GM19463 (cell line): ENCODE results near the gene ZBTB8OS.
"Not testable (repeated sequence)": the region's sequence is repeated elsewhere in the genome, so short reads cannot be mapped to it uniquely, and the experiment has no call there.

ENCODE experiments used
- ATAC-seq: cut with Tn5 transposase; IDR thresholded peaks from one replicate; pipeline ENCODE4 v1.9.1; 2021; ENCODE audit warnings: mild to moderate bottlenecking, moderate library complexity; ENCODE audit not compliant: unreplicated experiment

The ZBTB8OS gene

DNA sequence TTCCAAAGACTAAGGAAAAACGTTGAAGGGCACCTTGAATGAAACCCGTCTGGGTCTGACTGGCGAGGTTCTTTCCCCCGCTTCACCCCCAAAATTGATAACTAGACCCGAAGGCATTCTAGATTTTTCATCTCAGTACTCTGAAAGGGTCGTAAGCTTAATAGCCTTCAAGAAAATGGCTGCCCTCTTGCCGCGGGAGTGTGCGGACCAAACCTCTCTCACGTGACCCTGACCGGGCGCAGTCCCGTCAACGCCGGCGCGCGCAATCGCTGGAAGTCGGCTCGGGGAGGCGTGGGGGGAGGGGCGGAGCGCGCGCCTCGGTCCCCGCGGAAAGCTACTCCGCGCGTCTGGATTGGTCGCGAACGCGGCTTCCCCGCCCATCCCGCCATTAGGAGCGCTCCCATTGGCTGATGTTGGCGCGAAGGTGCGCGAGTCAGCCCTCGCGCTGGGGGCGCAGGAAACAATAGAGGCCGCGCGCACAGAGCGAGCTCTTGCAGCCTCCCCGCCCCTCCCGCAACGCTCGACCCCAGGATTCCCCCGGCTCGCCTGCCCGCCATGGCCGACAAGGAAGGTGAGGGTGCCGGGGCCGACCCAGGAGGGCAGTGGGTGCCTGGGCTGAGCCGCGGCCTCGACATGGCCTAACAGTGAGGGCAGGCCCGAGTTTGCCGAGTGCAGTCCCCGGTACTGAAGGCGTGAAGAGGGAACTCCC is 556 bp upstream of the ZBTB8OS start, which contains the start of gene RBBP4:
TSS of gene RBBP4 (plus strand) at position 457 of the 709 bp plus-strand sequence. CDS start at position 556, 99 bp downstream.
- ATAC-seq, result peak; percentile 81

DNA sequence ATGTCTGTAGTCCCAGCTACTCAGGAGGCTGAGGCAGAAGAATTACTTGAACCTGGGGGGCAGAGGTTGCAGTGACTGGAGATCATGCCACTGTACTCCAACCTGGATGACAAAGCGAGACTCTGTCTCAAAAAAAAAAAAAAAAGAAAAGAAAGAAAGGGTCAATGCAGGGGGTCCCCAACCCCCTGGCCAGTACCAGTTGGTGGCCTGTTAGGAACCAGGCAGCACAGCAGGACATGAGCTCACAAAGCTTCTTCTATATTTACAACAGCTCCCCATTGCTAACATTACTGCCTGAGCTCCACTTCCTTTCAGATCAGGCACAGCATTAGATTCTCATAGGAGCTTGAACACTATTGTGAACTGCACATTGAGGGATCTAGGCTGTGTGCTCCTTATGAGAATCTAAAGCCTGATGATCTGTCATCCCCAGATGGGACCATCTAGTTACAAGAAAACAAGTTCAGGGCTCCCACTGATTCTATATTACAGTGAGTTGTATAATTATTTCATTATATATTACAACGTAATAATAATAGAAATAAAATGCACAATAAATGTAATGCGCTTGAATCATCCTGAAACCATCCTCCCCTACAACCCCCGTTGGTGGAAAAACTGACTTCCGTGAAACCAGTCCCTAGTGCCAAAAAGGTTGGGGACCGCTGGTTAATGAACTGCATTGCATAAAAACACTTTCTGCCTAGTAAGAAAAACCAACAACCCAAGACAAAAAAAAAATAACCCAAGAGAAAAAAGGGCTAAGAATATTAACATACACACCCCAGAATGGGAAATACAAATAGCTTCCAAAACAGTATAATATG is 2.8 kb downstream of the ZBTB8OS start:
- ATAC-seq, result no peak

DNA sequence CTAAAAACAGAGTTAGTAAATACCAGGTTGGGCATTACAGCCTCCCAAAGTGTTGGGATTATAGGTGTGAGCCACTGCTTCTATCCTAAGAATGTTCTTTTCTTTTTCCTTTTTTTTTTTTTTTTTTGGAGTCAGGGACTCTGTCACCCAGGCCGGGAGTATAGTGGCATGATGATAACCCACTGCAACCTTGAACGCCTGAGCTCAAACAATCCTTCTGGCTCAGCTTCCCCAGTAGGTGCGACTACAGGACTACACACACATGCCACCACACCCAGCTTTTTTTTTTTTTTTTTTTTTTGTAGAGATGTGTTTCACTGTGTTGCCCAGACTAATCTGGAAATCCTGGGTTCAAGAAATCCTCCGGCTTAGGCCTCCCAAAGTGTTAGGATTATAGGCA is 5.9 kb downstream of the ZBTB8OS start:
- no peak for ATAC-seq

DNA sequence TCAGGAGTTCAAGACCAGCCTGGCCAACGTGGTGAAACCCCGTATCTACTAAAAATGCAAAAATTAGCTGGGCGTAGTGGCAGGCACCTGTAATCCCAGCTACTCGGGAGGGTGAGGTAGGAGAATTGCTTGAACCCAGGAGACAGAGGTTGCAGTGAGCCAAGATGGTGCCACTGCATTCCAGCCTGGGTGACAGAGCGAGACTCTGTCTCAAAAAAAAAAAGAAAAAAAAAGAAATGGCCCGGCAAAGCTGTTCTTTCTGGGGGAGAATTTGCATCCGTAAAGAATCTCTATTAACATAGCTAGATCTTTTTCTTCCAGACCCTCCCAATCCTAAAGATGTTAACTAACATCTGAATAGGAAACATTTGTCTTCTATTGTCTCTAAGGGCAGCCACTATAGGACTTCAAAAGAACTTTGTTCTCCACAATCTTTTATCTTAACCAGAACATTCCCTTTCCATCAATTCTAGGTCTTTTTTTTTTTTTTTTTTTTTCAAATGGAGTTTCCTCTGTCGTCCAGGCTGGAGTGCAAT is 8.0 kb downstream of the ZBTB8OS start:
- not testable (repeated sequence) for ATAC-seq

DNA sequence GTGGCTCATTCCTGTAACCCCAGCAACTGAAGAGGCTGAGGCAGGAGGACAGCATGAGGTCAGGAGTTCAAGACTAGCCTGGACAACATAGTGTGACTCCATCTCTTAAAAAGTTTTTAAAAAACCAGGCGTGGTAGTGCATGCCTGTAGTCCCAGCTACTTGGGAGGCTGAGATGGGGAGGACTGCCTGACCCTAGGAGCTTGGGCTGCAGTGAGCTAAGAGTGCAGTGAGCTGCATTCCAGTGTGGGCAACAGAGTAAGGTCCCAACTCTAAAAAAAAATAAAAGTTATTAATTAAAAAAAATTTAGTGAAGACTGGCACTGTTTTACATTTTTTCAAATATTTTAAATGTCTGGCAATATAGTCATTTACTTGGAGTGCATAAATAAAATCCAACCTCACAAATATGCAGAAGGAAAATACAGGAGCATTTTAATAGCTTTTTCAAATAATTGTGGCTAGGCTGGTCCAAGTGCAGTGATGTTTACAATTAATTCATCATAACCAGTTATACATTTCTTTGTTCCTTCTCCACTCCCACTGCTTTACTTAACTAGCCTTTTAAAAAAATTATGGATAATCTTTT is 10.8 kb downstream of the ZBTB8OS start:
- ATAC-seq, result no peak

DNA sequence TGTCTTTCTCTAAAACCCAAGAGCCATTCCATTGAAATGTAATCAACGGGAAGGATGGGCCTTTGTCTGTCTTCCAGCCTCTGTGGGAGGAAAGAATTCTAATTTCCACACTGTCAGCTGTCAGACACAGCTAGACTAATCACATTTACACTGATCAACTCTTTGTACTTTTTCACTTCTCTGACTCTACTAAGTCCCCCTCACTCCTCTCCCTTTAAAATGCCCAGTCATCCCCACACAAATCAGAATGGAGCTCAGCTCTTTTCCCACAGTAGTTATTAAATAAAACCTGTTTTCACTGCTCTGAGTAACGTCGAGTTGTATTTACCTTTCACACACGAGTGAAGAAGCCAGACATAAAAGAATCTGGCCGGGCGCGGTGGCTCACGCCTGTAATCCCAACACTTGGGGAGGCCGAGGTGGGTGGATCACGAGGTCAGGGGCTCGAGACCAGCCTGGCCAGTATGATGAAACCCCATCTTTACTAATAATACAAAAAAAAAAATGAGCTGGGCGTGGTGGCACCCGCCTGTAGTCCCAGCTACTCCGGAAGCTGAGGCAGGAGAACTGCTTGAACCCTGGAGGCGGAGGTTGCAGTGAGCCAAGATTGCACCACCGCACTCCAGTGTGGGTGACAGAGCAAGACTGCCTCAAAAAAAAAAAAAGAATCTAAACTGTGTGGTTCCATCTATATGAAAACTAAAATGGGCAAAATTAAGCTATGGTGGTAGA is 13.3 kb downstream of the ZBTB8OS start:
- ATAC-seq, result no peak

DNA sequence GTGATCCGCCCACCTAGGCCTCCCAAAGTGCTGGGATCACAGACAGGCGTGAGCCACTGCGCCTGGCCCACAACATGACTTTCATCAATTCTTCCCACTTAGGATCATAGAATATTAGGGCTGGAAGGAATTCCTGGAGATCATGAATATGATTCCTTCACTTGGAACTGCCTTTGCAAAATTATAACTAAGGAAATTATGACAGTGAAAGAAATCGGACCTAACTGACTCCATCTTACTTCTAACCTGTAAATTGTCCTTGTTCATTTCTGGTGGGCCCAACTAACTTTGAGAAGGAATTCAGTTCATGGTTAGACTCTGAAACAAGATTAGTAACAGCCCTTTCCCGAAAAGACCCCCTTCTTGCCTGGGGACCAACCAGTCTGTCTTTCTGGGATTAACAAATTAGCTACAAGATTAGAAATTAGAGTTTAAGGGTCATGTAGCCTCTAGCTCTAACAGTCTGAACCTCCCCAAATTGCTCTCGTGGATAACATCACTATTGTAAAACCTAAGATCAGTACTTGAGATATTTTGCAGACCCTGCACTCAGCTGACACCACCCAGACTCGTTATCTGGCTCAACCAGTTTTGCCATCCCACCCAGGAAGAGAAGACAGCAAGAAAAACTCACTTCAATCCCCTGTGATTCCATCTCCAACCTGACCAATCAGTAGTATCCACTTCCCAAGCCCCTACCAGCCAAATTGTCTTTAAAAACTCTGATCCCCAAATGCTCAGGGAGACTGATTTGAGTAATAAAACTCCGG is 14.7 kb downstream of the ZBTB8OS start:
- ATAC-seq, result no peak

DNA sequence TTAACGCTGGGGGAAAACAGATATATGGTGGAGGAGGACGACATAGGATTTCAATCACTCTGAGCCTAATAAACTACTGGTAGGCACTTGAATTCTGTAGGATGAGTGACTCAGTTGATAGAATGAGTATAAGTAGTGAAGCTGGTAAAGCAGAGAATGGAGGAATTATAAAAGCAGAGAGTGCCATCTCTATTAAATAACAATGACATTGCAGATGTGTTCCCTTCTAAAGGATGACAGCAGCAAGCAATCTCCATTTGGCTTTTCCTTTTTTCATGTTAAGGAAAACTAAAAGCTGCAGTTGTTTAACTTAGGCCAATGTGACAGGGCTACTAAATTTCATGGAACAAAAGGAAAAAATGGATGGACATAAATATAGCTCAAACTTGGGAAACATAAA is 17.5 kb downstream of the ZBTB8OS start:
- no peak for ATAC-seq

DNA sequence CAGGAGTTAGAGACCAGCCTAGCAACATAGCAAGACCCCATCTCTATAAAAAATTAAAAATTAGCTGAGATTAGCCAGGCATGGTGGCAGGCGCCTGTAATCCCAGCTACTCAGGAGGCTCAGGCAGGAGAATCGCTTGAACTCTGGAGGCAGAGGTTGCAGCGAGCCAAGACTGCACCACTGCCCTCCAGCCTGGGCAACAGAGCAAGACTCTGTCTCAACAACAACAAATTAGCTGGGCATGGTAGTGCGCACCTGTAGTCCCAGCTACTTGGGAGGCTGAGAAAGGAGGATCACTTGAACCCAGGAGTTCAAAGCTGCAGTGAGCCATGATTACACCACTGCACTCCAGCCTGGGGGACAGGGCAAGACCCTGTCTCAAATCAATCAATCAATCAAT is 20.2 kb downstream of the ZBTB8OS start:
- ATAC-seq, result not testable (repeated sequence)

DNA sequence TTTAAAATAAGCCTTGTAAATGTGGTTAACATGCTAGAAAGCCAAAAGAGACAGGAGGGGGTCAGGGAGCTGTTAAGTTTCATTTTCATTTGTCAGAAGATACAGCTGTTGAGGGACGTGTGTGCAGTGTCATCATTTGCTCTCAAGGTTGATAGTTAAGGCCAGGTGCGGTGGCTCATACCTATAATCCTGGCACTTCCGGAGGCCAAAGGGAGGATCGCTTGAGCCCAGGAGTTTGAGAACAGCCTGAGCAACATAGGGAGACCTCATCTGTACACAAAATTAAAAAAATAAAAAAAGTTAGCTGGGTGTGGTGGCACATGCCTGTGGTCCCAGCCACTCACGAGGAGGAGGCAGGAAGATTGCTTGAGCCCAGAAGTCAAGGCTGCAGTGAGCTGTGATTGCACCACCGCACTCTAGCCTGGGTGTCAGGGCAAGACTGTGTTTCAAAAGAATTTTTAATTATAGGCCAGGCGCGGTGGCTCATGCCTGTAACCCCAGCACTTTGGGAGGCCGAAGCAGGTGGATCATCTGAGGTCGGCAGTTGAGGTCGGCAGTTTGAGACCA is 22.7 kb downstream of the ZBTB8OS start:
- peak; percentile 65 for ATAC-seq

DNA sequence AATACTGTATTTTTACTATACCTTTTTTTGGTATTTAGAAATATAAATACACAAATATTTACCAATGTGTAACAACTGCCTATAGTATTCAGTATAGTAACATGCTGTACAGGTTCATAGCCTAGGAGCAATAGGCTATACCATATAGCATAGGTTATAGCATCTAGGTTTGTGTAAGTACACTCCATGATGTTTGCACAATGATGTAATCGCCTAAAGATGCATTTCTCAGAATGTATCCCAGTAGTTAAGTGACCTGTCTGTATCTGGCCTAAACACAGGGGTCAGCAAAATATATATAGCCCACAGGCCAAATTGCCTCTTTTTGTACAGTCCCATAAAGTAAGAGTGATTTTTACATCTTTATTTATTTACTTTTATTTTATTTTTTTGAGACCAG is 24.2 kb downstream of the ZBTB8OS start:
- no peak for ATAC-seq

DNA sequence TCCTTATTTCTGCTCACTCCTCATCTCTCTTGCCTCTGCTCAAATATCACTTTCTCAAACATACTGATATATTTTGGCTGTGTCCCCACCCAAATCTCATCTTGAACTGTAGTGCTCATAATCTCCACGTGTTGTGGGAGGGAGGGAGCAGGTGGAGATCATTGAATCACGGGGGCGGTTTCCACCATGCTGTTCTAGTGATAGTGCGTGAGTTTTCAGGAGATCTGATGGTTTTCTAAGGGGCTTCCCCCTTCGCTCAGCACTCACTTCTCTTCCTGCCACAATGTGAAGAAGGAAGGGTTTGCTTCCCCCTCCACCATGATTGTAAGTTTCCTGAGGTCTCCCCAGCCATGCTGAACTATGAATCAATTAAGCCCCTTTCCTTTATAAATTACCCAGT is 26.6 kb downstream of the ZBTB8OS start:
- ATAC-seq, result no peak

DNA sequence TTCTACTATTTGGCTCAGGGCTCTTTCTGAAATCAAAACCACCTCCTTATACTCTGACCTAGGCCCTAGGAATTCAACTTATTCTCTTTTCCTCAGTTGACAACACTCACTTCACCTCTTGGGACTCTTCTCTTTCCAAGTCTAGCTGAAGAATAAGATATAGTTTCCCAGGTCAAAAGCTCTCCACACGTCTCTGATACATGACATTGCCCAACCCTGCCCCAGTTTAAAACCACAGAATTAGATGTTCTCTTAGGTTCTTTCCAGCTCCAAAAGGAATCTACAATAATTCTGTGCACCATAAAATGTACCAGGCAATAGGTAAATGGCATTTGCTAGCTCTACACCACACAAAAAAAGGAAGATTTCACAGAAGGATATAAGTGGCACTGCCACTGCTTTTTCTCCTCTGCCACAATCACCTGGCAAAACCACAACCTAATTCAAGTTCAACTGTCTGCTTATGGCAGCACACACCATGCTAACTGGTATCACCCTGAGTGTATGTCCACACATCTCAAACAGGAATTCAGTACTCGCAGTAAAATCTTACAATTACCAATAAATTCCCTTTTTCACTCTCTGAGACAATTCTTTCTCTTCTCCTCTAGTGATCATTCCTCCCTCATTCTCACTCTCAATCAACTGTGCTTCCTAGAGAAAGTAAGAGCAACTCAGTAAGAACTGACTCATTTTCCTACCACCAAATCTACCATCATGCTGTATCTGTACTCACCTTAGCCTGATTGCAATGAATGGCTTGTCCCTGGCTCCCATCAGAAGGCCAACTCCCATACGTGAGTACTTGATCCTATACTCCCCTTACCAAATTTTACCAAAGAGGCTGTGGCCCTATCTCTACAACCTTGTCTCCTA is 27.3 kb downstream of the ZBTB8OS start:
- ATAC-seq, result no peak

DNA sequence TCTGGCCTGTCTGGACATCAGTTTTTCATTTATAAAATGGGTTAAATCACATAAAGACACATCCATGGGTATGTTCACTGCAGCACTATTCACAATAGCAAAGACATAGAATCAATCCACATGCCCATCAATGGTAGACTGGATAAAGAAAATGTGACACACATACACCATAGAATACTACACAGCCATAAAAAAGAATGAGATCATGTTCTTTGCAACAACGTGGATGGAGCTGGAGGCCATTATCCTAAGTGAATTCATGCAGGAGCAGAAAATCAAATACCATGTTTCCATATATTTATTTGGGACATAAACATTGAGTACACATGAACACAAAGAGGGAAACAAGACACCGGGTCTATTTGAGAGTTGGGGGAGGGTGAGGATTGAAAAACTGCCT is 28.1 kb downstream of the ZBTB8OS start:
- no peak for ATAC-seq

DNA sequence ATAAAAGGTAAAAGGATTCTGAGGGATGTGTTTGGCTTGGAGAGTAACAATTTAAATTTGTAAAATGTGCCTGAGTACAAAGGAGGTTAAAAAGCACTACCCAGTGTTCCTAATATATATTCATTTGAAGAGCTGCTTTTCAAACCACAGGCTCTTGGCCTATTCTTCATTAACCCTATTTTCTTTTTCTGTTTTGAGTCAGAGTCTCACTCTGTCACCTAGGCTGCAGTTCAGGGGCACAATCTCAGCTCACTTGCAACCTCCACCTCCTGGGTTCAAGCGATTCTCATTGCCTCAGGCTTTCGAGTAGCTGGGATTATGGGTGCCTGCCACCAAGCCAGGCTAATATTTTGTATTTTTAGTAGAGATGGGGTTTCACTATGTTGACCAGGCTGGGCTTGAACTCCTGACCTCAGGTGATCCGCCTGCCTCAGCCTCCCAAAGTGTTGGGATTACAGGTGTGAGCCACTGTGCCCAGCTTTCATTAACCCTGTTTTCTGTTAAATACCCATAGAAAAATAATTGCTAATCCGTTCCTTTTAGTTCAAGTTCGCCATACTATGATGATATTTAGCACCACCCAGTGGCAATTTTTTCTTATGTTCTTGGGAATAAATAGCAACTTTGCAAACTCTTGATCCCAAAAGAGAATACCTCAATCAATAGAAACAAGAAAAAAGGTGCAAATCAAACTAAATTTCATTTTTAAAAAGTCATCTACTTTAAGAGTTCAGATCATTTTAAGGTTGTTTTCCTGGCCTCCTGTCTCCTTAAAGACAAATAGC is 30.5 kb downstream of the ZBTB8OS start:
- peak; percentile 71 for ATAC-seq

DNA sequence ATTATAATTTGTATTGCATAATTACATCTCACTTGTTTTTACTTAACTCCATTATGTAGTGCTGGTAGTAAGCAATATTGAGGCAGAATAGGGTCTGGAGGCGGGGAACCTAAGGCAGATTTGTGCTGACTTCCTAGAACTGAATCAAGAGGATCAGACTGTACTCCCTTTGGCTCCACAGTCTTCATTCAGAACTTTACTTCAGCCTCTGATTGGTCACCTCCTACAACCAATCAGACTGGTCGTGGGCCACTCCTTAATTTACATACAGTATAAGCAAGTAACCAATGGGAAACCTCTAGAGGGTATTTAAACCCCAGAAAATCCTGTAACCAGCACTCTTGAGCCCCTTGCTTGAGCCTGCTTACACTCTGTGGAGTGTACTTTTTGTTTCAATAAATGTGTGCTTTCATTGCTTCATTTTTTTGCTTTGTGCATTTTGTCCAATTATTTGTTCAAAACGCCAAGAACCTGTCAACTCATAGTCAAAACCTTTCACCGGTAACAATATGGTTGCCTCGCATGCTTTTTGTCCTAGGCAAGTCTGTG is 31.6 kb downstream of the ZBTB8OS start:
- ATAC-seq, result no peak

DNA sequence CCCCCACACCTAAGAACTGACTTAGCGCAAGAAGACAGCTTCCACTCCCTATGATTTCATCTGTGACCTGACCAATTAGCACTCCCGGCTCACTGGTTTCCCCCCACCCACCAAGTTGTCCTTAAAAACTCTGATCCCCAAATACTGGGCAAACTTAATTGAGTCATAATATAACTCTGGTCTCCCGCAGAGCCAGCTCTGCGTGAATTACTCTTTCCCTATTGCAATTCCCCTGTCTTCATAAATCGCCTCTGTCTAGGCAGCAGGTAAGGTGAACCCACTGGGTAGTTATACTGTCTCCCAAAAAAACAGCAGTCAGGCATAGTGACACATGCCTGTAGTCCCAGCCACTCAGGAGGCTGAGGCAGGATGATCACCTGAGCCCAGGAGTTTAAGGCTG is 36.9 kb downstream of the ZBTB8OS start:
- ATAC-seq, result no peak
